ENCODE data around the gene SEH1L.
"Not testable (repeated sequence)": the region's sequence is repeated elsewhere in the genome, so short reads cannot be mapped to it uniquely, and the experiment has no call there.

SEH1L gene

GRCh38 chr18:12995952-12996477 lies 48.2 kb downstream of the SEH1L start:
- Histone ChIP-seq H3K4me1 (ENCODE audit: insufficient read depth, low read length) (peaks cover 7% of the 10 kb centered on the region; the same call in 1 of the 2 replicates), H3K9me3 (ENCODE audit: control insufficient read depth, insufficient read depth, low read length) (no peaks in the 10 kb centered on the region), H3K9ac (ENCODE audit: low read depth, low read length) (no peak overlapping the region), H3K36me3 (ENCODE audit: insufficient read depth, low read length) (peaks cover 5% of the 10 kb centered on the region; the same call in 1 of the 2 replicates)

GRCh38 chr18:12996661-12997292 lies 49.0 kb downstream of the SEH1L start:
- Histone ChIP-seq H3K9me3 (ENCODE audit: control insufficient read depth, insufficient read depth, low read length) (no peaks in the 10 kb centered on the region), H3K9ac (ENCODE audit: low read depth, low read length) (no peak overlapping the region), H3K4me1 (ENCODE audit: insufficient read depth, low read length) (peaks cover 7% of the 10 kb centered on the region; the same call in 1 of the 2 replicates), H3K36me3 (ENCODE audit: insufficient read depth, low read length) (peaks cover 5% of the 10 kb centered on the region; the same call in 1 of the 2 replicates)

- H3K9ac ChIP-seq (ENCODE audit: low read depth, low read length); H3K36me3 ChIP-seq (ENCODE audit: insufficient read depth, low read length); H3K9me3 ChIP-seq (ENCODE audit: control insufficient read depth, insufficient read depth, low read length); H3K4me1 ChIP-seq (ENCODE audit: insufficient read depth, low read length): not testable (repeated sequence)
Measured at GRCh38 chr18:12997330-12997729, 49.5 kb downstream of the SEH1L start.

GRCh38 chr18:12998332-12999060 lies 50.7 kb downstream of the SEH1L start:
- Histone ChIP-seq H3K36me3 (ENCODE audit: insufficient read depth, low read length) (peaks cover 5% of the 10 kb centered on the region; the same call in 1 of the 2 replicates), H3K9ac (ENCODE audit: low read depth, low read length) (no peak overlapping the region), H3K4me1 (ENCODE audit: insufficient read depth, low read length) (peaks cover under 1% of the 10 kb centered on the region), H3K9me3 (ENCODE audit: control insufficient read depth, insufficient read depth, low read length) (no peaks in the 10 kb centered on the region)

GRCh38 chr18:13003466-13003896 lies 55.7 kb downstream of the SEH1L start:
- peaks cover 7% of the 10 kb centered on the region for H3K36me3 ChIP-seq (ENCODE audit: insufficient read depth, low read length)
- no peak overlapping the region for H3K9ac ChIP-seq (ENCODE audit: low read depth, low read length)

GRCh38 chr18:13004396-13004795 lies 56.6 kb downstream of the SEH1L start:
- 0 out of 2 replicates have a peak, but pooled peaks cover 2% of the 10 kb centered on the region for H3K9me3 ChIP-seq (ENCODE audit: control insufficient read depth, insufficient read depth, low read length)
- H3K4me1 ChIP-seq (ENCODE audit: insufficient read depth, low read length): no peaks in the 10 kb centered on the region; the same call in 1 of the 2 replicates
- peaks cover 7% of the 10 kb centered on the region for H3K36me3 ChIP-seq (ENCODE audit: insufficient read depth, low read length)
- no peak overlapping the region for H3K9ac ChIP-seq (ENCODE audit: low read depth, low read length)

More at GRCh38 chr18:13003466-13003896, 55.7 kb downstream of the SEH1L start:
- H3K4me1 ChIP-seq (ENCODE audit: insufficient read depth, low read length): no peaks in the 10 kb centered on the region; the same call in 1 of the 2 replicates
- H3K9me3 ChIP-seq (ENCODE audit: control insufficient read depth, insufficient read depth, low read length): 0 out of 2 replicates have a peak, but pooled peaks cover 2% of the 10 kb centered on the region

- Histone ChIP-seq H3K4me1 (ENCODE audit: insufficient read depth, low read length) (no peaks in the 10 kb centered on the region; the same call in 1 of the 2 replicates), H3K36me3 (ENCODE audit: insufficient read depth, low read length) (peaks cover 4% of the 10 kb centered on the region), H3K9me3 (ENCODE audit: control insufficient read depth, insufficient read depth, low read length) (0 out of 2 replicates have a peak, but pooled peaks cover 2% of the 10 kb centered on the region), H3K9ac (ENCODE audit: low read depth, low read length) (no peak overlapping the region)
Measured at GRCh38 chr18:13005289-13005688, 57.5 kb downstream of the SEH1L start.

GRCh38 chr18:13006531-13007247 lies 58.9 kb downstream of the SEH1L start:
- H3K4me1 ChIP-seq (ENCODE audit: insufficient read depth, low read length): no peaks in the 10 kb centered on the region; the same call in 1 of the 2 replicates
- peaks cover 4% of the 10 kb centered on the region for H3K36me3 ChIP-seq (ENCODE audit: insufficient read depth, low read length)
- no peak overlapping the region for H3K9ac ChIP-seq (ENCODE audit: low read depth, low read length)
- 0 out of 2 replicates have a peak, but pooled peaks cover 2% of the 10 kb centered on the region for H3K9me3 ChIP-seq (ENCODE audit: control insufficient read depth, insufficient read depth, low read length)

GRCh38 chr18:13007248-13007560 lies 59.4 kb downstream of the SEH1L start:
- Histone ChIP-seq H3K36me3 (ENCODE audit: insufficient read depth, low read length) (peaks cover 4% of the 10 kb centered on the region), H3K4me1 (ENCODE audit: insufficient read depth, low read length) (no peaks in the 10 kb centered on the region; the same call in 1 of the 2 replicates), H3K9ac (ENCODE audit: low read depth, low read length) (no peak overlapping the region), H3K9me3 (ENCODE audit: control insufficient read depth, insufficient read depth, low read length) (0 out of 2 replicates have a peak, but pooled peaks cover 2% of the 10 kb centered on the region)

- Histone ChIP-seq H3K9me3 (ENCODE audit: control insufficient read depth, insufficient read depth, low read length) (0 out of 2 replicates have a peak, but pooled peaks cover 2% of the 10 kb centered on the region), H3K36me3 (ENCODE audit: insufficient read depth, low read length) (peaks cover 28% of the 10 kb centered on the region), H3K9ac (ENCODE audit: low read depth, low read length) (no peak overlapping the region), H3K4me1 (ENCODE audit: insufficient read depth, low read length) (no peaks in the 10 kb centered on the region)
Measured at GRCh38 chr18:13011719-13012118, 63.9 kb downstream of the SEH1L start.

- Histone ChIP-seq H3K4me1 (ENCODE audit: insufficient read depth, low read length) (no peaks in the 10 kb centered on the region), H3K9ac (ENCODE audit: low read depth, low read length) (no peak overlapping the region), H3K36me3 (ENCODE audit: insufficient read depth, low read length) (peaks cover 30% of the 10 kb centered on the region), H3K9me3 (ENCODE audit: control insufficient read depth, insufficient read depth, low read length) (no peaks in the 10 kb centered on the region)
Measured at GRCh38 chr18:13014232-13014631, 66.4 kb downstream of the SEH1L start.

- peaks cover 30% of the 10 kb centered on the region for H3K36me3 ChIP-seq (ENCODE audit: insufficient read depth, low read length)
- H3K4me1 ChIP-seq (ENCODE audit: insufficient read depth, low read length): no peaks in the 10 kb centered on the region
Measured at GRCh38 chr18:13014818-13015217, 67.0 kb downstream of the SEH1L start.

GRCh38 chr18:13017247-13017875 lies 69.5 kb downstream of the SEH1L start:
- Histone ChIP-seq H3K9me3 (ENCODE audit: control insufficient read depth, insufficient read depth, low read length) (no peaks in the 10 kb centered on the region), H3K36me3 (ENCODE audit: insufficient read depth, low read length) (peaks cover 36% of the 10 kb centered on the region), H3K9ac (ENCODE audit: low read depth, low read length) (no peak overlapping the region), H3K4me1 (ENCODE audit: insufficient read depth, low read length) (no peaks in the 10 kb centered on the region)

More at GRCh38 chr18:13014818-13015217, 67.0 kb downstream of the SEH1L start:
- H3K9ac ChIP-seq (ENCODE audit: low read depth, low read length): no peak overlapping the region
- no peaks in the 10 kb centered on the region for H3K9me3 ChIP-seq (ENCODE audit: control insufficient read depth, insufficient read depth, low read length)

GRCh38 chr18:13018374-13018773 lies 70.6 kb downstream of the SEH1L start:
- Histone ChIP-seq H3K4me1 (ENCODE audit: insufficient read depth, low read length) (no peaks in the 10 kb centered on the region), H3K36me3 (ENCODE audit: insufficient read depth, low read length) (peaks cover 31% of the 10 kb centered on the region), H3K9ac (ENCODE audit: low read depth, low read length) (no peak overlapping the region), H3K9me3 (ENCODE audit: control insufficient read depth, insufficient read depth, low read length) (no peaks in the 10 kb centered on the region)
